ENCODE measurements around the gene PRDM2.

PRDM2 gene

GRCh38 chr1:13774121-13774520 lies 74.1 kb downstream of the PRDM2 start:
- TF ChIP-seq CTCF (IDR thresholded peaks at IDR 0.05; ENCODE audit: borderline replicate concordance, control extremely low read depth, extremely low read depth, insufficient read depth, missing control alignments), result no peak
- in situ Hi-C loops (cut with MboI; ENCODE audit: low sequenced_read_pairs, unreplicated experiment), result no loop called here
- no peak for DNase-seq (ENCODE audit: low spot score)

- DNase-seq (ENCODE audit: low spot score), result no peak
- in situ Hi-C loops (cut with MboI; ENCODE audit: low sequenced_read_pairs, unreplicated experiment), result no loop called here
- TF ChIP-seq CTCF (IDR thresholded peaks at IDR 0.05; ENCODE audit: borderline replicate concordance, control extremely low read depth, extremely low read depth, insufficient read depth, missing control alignments), result no peak
These were observed 75.5 kb downstream of the PRDM2 start for GRCh38 chr1:13775459-13775858.

GRCh38 chr1:13775916-13776315 lies 75.9 kb downstream of the PRDM2 start:
- TF ChIP-seq CTCF (IDR thresholded peaks at IDR 0.05; ENCODE audit: borderline replicate concordance, control extremely low read depth, extremely low read depth, insufficient read depth, missing control alignments), result no peak
- no peak for DNase-seq (ENCODE audit: low spot score)
- in situ Hi-C loops (cut with MboI; ENCODE audit: low sequenced_read_pairs, unreplicated experiment), result no loop called here

- in situ Hi-C loops (cut with MboI; ENCODE audit: low sequenced_read_pairs, unreplicated experiment), result no loop called here
- DNase-seq (ENCODE audit: low spot score), result no peak
- no peak for TF ChIP-seq CTCF (IDR thresholded peaks at IDR 0.05; ENCODE audit: borderline replicate concordance, control extremely low read depth, extremely low read depth, insufficient read depth, missing control alignments)
These were observed 78.4 kb downstream of the PRDM2 start for GRCh38 chr1:13778431-13778830.

- in situ Hi-C loops (cut with MboI; ENCODE audit: low sequenced_read_pairs, unreplicated experiment), result no loop called here
- DNase-seq (ENCODE audit: low spot score), result no peak
- no peak for TF ChIP-seq CTCF (IDR thresholded peaks at IDR 0.05; ENCODE audit: borderline replicate concordance, control extremely low read depth, extremely low read depth, insufficient read depth, missing control alignments)
These were observed 79.9 kb downstream of the PRDM2 start for GRCh38 chr1:13779930-13780329.

- no peak for TF ChIP-seq CTCF (IDR thresholded peaks at IDR 0.05; ENCODE audit: borderline replicate concordance, control extremely low read depth, extremely low read depth, insufficient read depth, missing control alignments)
- in situ Hi-C loops (cut with MboI; ENCODE audit: low sequenced_read_pairs, unreplicated experiment), result no loop called here
These were observed 80.8 kb downstream of the PRDM2 start for GRCh38 chr1:13780780-13781179.

GRCh38 chr1:13781228-13781627 lies 81.2 kb downstream of the PRDM2 start:
- TF ChIP-seq CTCF (IDR thresholded peaks at IDR 0.05; ENCODE audit: borderline replicate concordance, control extremely low read depth, extremely low read depth, insufficient read depth, missing control alignments), result no peak
- DNase-seq (ENCODE audit: low spot score), result no peak
- in situ Hi-C loops (cut with MboI; ENCODE audit: low sequenced_read_pairs, unreplicated experiment), result no loop called here

More at GRCh38 chr1:13780780-13781179, 80.8 kb downstream of the PRDM2 start:
- DNase-seq (ENCODE audit: low spot score), result no peak

Measured in GM13976 (cell line).